Activated naive CD8-positive, alpha-beta T cell treated with anti-CD3 and anti-CD28 coated beads, Interleukin-2, amount 10 ng/mL, durations not matched to agents 7 days and 5 days (primary cell): ENCODE measurements around the gene LDLR. TPM values are rescaled to one million over a fixed set of nuclear protein-coding genes. Genes with fewer than 3 reads are reported as not detected.
"Not testable (repeated sequence)": the region's sequence is repeated elsewhere in the genome, so short reads cannot be mapped to it uniquely, and the experiment has no call there.

Source experiments
- ATAC-seq: fragments of 150-1000 bp; cut with Tn5 transposase; one replicate; pipeline ENCODE4 v1.10.0; 2021; ENCODE audit warnings: low read depth, moderate library complexity
- POLR2A ChIA-PET: fragments of 350-600 bp; sonication (Branson Sonifier 250); formaldehyde crosslinking; loops from one replicate; lab custom pipeline; 2021; ENCODE audit warnings: antibody characterized with exemption; lab: Charles Lee
- DNase-seq: peaks from one replicate; pipeline ENCODE4 v3.0.0; 2021
- H3K27ac Mint-ChIP-seq: one replicate; pipeline ENCODE4 v1.8.0; 2022; ENCODE audit warnings: mild to moderate bottlenecking, mixed read lengths
- H3K27me3 Mint-ChIP-seq: one replicate; pipeline ENCODE4 v1.8.0; 2022; ENCODE audit warnings: mild to moderate bottlenecking, moderate library complexity, mixed read lengths
- H3K36me3 Mint-ChIP-seq: one replicate; pipeline ENCODE4 v1.8.0; 2021; ENCODE audit warnings: mild to moderate bottlenecking, mixed read lengths
- H3K4me1 Mint-ChIP-seq: one replicate; pipeline ENCODE4 v1.8.0; 2021; ENCODE audit warnings: mixed read lengths
- H3K4me3 Mint-ChIP-seq: one replicate; pipeline ENCODE4 v1.8.0; 2022; ENCODE audit warnings: mild to moderate bottlenecking, moderate library complexity, mixed read lengths
- H3K9me3 Mint-ChIP-seq: one replicate; pipeline ENCODE4 v1.8.0; 2021; ENCODE audit warnings: mixed read lengths
- total RNA-seq, 2 experiments: library from RNA; stranded (reverse); gene quantifications; one replicate each; pipeline ENCODE4 v1.2.3, GENCODE V29; 2021

LDLR gene
- total RNA-seq, 2 experiments from 2014 or later, result 83.8 to 84.8 TPM

- no peak for DNase-seq
- POLR2A ChIA-PET, result interaction anchor here (0.5 to 0.7 kb wide), 3 partner anchors 9 to 31 kb away, joined by 3 read pairs; no protein-coding TSS in a partner anchor
- no peak overlapping the region for H3K27ac Mint-ChIP-seq
Observed at GRCh38 chr19:11165486-11166030, 76.3 kb downstream of the LDLR start.

DNA sequence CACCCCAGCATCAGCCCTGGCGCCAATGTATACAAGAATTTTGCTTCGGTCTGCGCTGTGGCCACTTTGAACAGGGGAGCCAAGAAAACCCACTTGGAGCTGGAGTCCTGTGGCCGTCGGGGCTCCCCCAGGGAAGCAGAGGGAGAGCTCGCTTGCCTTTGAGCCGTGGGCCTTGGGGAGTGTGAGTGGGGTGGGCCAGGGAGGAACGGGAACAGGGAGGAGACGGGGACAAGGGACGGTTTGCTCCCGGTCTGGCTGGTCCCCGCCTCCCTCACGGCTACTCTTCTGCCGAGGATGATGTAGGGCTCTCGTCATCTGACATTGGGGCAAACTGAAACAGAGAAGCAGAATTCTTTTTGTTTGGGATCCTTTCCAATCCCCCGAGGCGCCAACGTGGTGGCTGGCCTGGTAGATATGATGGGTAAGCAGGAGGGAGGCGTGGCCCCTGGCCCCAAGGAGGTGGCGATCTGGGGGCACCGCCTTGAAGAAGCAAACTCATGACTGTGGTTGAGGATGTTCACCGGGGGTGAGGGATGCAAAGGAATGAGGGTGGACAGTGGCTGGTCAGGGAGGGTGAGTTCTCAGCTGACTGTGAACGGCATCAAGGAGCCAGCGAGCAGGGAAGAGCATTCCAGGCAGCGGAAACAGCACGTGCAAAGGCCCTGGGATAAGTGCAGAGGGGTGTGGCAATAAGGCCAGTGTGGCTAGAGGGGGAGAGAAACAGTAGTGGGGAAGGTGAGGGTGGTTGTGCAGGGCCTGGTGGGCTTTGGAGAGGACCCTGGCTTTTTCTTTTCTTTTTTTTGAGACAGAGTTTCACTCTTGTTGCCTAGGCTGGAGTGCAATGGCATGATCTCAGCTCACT, 77.2 kb downstream of the LDLR start:
- DNase-seq (no peak), ATAC-seq (no peak)
- POLR2A ChIA-PET, result interaction anchor here (0.7 kb wide), 1 partner anchor 23 kb away, joined by 3 read pairs; no protein-coding TSS in a partner anchor
- no peaks in the 10 kb centered on the region for H3K36me3 Mint-ChIP-seq
- no peaks in the 10 kb centered on the region for H3K9me3 Mint-ChIP-seq
- no peaks in the 10 kb centered on the region for H3K4me1 Mint-ChIP-seq
- H3K27ac Mint-ChIP-seq, result no peak overlapping the region
- peaks cover 2% of the 10 kb centered on the region for H3K27me3 Mint-ChIP-seq
- H3K4me3 Mint-ChIP-seq, result no peak overlapping the region

More at GRCh38 chr19:11165486-11166030, 76.3 kb downstream of the LDLR start:
- no peak for ATAC-seq
- H3K9me3 Mint-ChIP-seq, result no peaks in the 10 kb centered on the region
- H3K4me3 Mint-ChIP-seq, result no peak overlapping the region
- peaks cover 2% of the 10 kb centered on the region for H3K27me3 Mint-ChIP-seq
- no peaks in the 10 kb centered on the region for H3K36me3 Mint-ChIP-seq
- no peaks in the 10 kb centered on the region for H3K4me1 Mint-ChIP-seq

DNA sequence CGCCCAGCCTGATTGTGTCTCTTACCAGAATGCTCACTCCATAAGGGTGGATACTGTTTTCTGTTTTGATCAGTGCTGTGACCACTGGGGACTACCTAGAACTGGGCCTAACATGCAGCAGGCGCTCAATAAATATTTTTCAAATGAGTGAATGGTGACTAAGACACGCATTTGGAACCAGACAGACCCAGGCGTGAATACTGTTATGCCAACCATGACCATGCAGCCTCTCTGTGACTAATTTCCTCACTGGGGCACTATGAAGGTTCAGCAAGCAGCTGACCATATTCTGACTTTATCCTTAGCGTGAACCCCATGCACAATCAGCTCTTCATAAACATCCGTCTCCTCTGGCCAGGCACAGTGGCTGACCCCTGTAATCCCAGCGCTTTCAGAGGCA, 79.3 kb downstream of the LDLR start:
- peaks cover 2% of the 10 kb centered on the region for H3K27me3 Mint-ChIP-seq
- H3K36me3 Mint-ChIP-seq, result no peaks in the 10 kb centered on the region
- POLR2A ChIA-PET, result no interaction called here
- no peaks in the 10 kb centered on the region for H3K9me3 Mint-ChIP-seq
- no peak overlapping the region for H3K4me3 Mint-ChIP-seq
- no peak overlapping the region for H3K27ac Mint-ChIP-seq
- DNase-seq (no peak), ATAC-seq (no peak)
- no peaks in the 10 kb centered on the region for H3K4me1 Mint-ChIP-seq

GRCh38 chr19:11169896-11170678, 80.8 kb downstream of the LDLR start:
- Mint-ChIP-seq H3K4me3 (no peak overlapping the region), H3K4me1 (no peaks in the 10 kb centered on the region), H3K27ac (no peak overlapping the region), H3K27me3 (peaks cover 2% of the 10 kb centered on the region), H3K36me3 (no peaks in the 10 kb centered on the region), H3K9me3 (no peaks in the 10 kb centered on the region)
- ATAC-seq, result no peak
- POLR2A ChIA-PET, result no interaction called here
- DNase-seq, result no peak

- POLR2A ChIA-PET, result no interaction called here
- Mint-ChIP-seq H3K4me1 (no peaks in the 10 kb centered on the region), H3K4me3 (no peak overlapping the region), H3K27me3 (peaks cover 1% of the 10 kb centered on the region), H3K9me3 (no peaks in the 10 kb centered on the region), H3K27ac (no peak overlapping the region), H3K36me3 (no peaks in the 10 kb centered on the region)
- ATAC-seq (no peak), DNase-seq (no peak)
Observed at GRCh38 chr19:11171144-11171543, 81.9 kb downstream of the LDLR start.

DNA sequence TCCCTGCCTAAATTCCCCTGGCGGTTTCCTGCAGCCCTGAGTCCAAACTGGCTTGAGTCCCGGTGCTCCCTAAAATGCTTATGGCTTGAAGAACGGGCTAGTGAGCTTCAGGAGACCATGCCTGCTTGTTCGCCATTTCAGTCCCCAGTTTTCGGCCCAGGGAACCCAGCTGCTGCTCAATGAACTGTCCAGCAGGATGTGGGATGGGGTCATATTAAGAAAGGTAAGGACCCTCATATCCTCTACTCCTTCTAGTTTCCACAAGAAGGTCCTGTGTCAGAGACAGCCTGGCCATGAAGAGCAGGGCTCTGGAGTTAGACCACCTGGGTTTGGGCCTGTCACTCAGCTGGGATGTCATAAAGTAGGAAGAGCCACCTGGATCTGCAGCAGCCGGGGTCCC, 83.3 kb downstream of the LDLR start:
- DNase-seq (no peak), ATAC-seq (no peak)
- POLR2A ChIA-PET, result no interaction called here
- Mint-ChIP-seq H3K4me3 (no peak overlapping the region), H3K36me3 (no peaks in the 10 kb centered on the region), H3K9me3 (no peaks in the 10 kb centered on the region), H3K27me3 (no peaks in the 10 kb centered on the region), H3K27ac (no peak overlapping the region), H3K4me1 (no peaks in the 10 kb centered on the region)

DNA sequence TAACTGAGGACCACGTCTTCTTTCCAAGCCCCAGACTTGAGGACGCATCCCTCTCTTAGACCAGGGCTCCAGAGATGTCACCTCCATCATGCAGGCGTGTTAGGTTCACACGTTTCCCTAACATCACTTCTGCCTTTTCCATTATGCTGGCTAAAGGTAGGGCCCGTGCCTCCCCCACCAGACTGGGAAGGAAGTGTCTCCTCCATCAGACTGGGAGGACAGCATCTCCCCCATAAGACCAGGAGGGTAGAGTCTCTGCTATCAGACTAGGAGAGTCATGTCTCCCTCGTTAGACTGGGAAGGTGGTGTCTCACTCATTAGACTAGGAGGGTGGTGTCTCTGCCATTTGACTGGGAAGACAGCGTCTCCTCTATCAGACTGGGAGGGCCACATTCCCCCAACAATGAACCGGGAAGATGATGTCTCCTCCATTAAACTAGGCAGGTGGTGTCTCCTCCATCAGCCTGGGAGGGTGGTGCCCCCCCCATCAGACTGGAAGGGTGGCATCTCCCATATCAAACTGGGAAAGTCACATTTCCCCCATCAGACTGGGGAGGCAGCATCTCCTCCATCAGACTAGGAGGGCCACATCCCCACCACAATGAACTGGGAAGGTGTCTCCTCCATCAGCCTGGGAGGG, 84.4 kb downstream of the LDLR start:
- POLR2A ChIA-PET, result no interaction called here

GRCh38 chr19:11174336-11174735, 85.1 kb downstream of the LDLR start:
- Mint-ChIP-seq H3K27me3 (no peaks in the 10 kb centered on the region), H3K4me1 (no peaks in the 10 kb centered on the region)

More for the DNA sequence above, 84.4 kb downstream of the LDLR start:
- Mint-ChIP-seq H3K4me3 (no peak overlapping the region), H3K4me1 (no peaks in the 10 kb centered on the region), H3K27me3 (no peaks in the 10 kb centered on the region), H3K27ac (no peak overlapping the region), H3K9me3 (no peaks in the 10 kb centered on the region), H3K36me3 (no peaks in the 10 kb centered on the region)
- no peak for DNase-seq
- ATAC-seq, result no peak

DNA sequence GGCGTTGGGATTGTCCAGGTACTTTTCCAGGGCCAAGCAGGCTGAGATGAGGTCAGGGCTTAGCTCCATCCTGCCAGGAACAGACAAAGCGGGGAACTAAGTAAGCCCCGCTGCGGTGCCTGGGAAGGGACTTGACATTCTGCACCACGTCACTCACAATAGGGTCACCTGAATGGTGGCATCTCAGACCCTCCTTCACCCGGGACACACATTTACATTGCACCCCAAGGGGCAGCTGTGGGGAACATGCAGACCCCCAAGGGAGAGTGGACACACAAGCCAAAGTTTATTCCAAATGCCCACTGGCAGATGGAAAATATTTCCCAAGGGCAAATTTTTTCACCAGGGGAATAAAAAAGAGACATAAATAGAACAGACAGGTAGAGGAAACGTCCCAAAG, 86.7 kb downstream of the LDLR start:
- POLR2A ChIA-PET, result no interaction called here
- Mint-ChIP-seq H3K9me3 (no peaks in the 10 kb centered on the region), H3K27ac (no peak overlapping the region), H3K27me3 (no peaks in the 10 kb centered on the region), H3K4me1 (peaks cover 8% of the 10 kb centered on the region), H3K36me3 (no peaks in the 10 kb centered on the region), H3K4me3 (no peak overlapping the region)
- DNase-seq (no peak), ATAC-seq (no peak)

More at GRCh38 chr19:11174336-11174735, 85.1 kb downstream of the LDLR start:
- Mint-ChIP-seq H3K4me3 (no peak overlapping the region), H3K27ac (no peak overlapping the region), H3K9me3 (no peaks in the 10 kb centered on the region), H3K36me3 (no peaks in the 10 kb centered on the region)
- POLR2A ChIA-PET, result no interaction called here
- DNase-seq (no peak), ATAC-seq (no peak)

GRCh38 chr19:11176466-11177193, 87.4 kb downstream of the LDLR start:
- no peaks in the 10 kb centered on the region for H3K9me3 Mint-ChIP-seq
- POLR2A ChIA-PET, result no interaction called here
- no peak for DNase-seq
- peaks cover 8% of the 10 kb centered on the region for H3K4me1 Mint-ChIP-seq
- no peaks in the 10 kb centered on the region for H3K36me3 Mint-ChIP-seq
- peaks cover 2% of the 10 kb centered on the region for H3K27me3 Mint-ChIP-seq
- no peak overlapping the region for H3K27ac Mint-ChIP-seq
- no peak overlapping the region for H3K4me3 Mint-ChIP-seq
- no peak for ATAC-seq

DNA sequence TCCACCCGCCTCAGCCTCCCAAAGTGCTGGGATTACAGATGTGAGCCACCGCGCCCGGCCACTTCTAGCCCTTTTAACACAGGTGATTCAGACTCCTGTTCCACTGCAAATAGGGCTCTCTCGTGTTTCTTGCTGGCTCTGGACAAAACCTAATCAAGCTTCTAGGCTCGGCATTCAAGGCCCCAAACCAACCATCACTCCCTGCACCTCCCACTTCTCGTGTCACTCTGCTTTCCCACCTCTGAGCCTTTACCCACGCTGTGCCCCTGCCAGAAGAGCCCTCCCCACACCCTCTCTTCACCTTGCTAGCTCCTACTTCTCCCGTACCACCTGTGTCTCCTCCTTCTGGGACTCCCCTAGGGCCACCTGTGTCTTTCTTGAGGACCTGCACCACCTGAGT, 88.3 kb downstream of the LDLR start:
- POLR2A ChIA-PET, result interaction anchor here (0.5 to 0.6 kb wide), 2 partner anchors 30 to 261 kb away, joined by 3 read pairs; no protein-coding TSS in a partner anchor
- ATAC-seq (no peak), DNase-seq (no peak)
- Mint-ChIP-seq H3K4me3 (no peak overlapping the region), H3K4me1 (peaks cover 8% of the 10 kb centered on the region), H3K27me3 (peaks cover 2% of the 10 kb centered on the region), H3K9me3 (no peaks in the 10 kb centered on the region), H3K36me3 (no peaks in the 10 kb centered on the region), H3K27ac (no peak overlapping the region)

- H3K27ac Mint-ChIP-seq, H3K9me3 Mint-ChIP-seq, H3K4me3 Mint-ChIP-seq, POLR2A ChIA-PET, H3K36me3 Mint-ChIP-seq, ATAC-seq, H3K27me3 Mint-ChIP-seq, DNase-seq, H3K4me1 Mint-ChIP-seq: not testable (repeated sequence)
Observed at GRCh38 chr19:11179145-11179465, 89.8 kb downstream of the LDLR start.
